Measurements from ENCODE around the gene HSPH1. TPM values are rescaled to one million over a fixed set of nuclear protein-coding genes. Genes with fewer than 3 reads are reported as not detected.

The HSPH1 gene
- total and polyA plus RNA-seq, 2 of the 8 experiments (the other 6 are each of a cell fraction or from before 2014, with no cell fraction given): 14.2 to 145 TPM

DNA sequence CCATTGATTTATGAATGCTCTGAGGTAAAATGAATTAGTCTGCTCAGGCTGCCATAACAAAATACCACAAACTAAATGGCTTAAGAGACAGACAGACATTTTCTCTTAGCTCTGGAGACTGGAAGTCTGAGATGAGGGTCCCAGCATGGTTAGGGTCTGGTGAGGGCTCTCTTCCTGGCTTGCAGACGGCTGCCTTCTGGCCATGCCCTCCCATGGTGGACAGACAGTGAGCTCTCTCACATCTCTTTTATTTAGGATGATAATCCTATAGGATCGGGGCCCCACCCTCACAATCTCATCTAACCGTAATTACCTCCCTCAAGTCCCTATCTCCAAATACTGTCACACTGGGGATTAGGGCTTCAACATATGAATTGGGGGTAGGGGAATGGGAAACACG is 47.1 kb downstream of the HSPH1 start (continued):
- TF ChIP-seq, protein P1, sequence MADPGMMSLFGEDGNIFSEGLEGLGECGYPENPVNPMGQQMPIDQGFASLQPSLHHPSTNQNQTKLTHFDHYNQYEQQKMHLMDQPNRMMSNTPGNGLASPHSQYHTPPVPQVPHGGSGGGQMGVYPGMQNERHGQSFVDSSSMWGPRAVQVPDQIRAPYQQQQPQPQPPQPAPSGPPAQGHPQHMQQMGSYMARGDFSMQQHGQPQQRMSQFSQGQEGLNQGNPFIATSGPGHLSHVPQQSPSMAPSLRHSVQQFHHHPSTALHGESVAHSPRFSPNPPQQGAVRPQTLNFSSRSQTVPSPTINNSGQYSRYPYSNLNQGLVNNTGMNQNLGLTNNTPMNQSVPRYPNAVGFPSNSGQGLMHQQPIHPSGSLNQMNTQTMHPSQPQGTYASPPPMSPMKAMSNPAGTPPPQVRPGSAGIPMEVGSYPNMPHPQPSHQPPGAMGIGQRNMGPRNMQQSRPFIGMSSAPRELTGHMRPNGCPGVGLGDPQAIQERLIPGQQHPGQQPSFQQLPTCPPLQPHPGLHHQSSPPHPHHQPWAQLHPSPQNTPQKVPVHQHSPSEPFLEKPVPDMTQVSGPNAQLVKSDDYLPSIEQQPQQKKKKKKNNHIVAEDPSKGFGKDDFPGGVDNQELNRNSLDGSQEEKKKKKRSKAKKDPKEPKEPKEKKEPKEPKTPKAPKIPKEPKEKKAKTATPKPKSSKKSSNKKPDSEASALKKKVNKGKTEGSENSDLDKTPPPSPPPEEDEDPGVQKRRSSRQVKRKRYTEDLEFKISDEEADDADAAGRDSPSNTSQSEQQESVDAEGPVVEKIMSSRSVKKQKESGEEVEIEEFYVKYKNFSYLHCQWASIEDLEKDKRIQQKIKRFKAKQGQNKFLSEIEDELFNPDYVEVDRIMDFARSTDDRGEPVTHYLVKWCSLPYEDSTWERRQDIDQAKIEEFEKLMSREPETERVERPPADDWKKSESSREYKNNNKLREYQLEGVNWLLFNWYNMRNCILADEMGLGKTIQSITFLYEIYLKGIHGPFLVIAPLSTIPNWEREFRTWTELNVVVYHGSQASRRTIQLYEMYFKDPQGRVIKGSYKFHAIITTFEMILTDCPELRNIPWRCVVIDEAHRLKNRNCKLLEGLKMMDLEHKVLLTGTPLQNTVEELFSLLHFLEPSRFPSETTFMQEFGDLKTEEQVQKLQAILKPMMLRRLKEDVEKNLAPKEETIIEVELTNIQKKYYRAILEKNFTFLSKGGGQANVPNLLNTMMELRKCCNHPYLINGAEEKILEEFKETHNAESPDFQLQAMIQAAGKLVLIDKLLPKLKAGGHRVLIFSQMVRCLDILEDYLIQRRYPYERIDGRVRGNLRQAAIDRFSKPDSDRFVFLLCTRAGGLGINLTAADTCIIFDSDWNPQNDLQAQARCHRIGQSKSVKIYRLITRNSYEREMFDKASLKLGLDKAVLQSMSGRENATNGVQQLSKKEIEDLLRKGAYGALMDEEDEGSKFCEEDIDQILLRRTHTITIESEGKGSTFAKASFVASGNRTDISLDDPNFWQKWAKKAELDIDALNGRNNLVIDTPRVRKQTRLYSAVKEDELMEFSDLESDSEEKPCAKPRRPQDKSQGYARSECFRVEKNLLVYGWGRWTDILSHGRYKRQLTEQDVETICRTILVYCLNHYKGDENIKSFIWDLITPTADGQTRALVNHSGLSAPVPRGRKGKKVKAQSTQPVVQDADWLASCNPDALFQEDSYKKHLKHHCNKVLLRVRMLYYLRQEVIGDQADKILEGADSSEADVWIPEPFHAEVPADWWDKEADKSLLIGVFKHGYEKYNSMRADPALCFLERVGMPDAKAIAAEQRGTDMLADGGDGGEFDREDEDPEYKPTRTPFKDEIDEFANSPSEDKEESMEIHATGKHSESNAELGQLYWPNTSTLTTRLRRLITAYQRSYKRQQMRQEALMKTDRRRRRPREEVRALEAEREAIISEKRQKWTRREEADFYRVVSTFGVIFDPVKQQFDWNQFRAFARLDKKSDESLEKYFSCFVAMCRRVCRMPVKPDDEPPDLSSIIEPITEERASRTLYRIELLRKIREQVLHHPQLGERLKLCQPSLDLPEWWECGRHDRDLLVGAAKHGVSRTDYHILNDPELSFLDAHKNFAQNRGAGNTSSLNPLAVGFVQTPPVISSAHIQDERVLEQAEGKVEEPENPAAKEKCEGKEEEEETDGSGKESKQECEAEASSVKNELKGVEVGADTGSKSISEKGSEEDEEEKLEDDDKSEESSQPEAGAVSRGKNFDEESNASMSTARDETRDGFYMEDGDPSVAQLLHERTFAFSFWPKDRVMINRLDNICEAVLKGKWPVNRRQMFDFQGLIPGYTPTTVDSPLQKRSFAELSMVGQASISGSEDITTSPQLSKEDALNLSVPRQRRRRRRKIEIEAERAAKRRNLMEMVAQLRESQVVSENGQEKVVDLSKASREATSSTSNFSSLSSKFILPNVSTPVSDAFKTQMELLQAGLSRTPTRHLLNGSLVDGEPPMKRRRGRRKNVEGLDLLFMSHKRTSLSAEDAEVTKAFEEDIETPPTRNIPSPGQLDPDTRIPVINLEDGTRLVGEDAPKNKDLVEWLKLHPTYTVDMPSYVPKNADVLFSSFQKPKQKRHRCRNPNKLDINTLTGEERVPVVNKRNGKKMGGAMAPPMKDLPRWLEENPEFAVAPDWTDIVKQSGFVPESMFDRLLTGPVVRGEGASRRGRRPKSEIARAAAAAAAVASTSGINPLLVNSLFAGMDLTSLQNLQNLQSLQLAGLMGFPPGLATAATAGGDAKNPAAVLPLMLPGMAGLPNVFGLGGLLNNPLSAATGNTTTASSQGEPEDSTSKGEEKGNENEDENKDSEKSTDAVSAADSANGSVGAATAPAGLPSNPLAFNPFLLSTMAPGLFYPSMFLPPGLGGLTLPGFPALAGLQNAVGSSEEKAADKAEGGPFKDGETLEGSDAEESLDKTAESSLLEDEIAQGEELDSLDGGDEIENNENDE (IDR thresholded peaks at IDR 0.05; ENCODE audit: insufficient replicate concordance, low read length): no peak
- TF ChIP-seq RFX5 (IDR thresholded peaks at IDR 0.05; ENCODE audit: borderline replicate concordance, low read depth, low read length) (no peak), CHD1 (IDR thresholded peaks at IDR 0.05; ENCODE audit: low read depth, low read length) (no peak), ASH2L (IDR thresholded peaks at IDR 0.05; ENCODE audit: low read length) (no peak), GABPA (IDR thresholded peaks at IDR 0.05; ENCODE audit: borderline replicate concordance, insufficient read depth, low read length) (no peak), SIN3A (conservative IDR thresholded peaks at IDR 0.05 in 1 of 2, IDR thresholded peaks at IDR 0.05 in 1 of 2; ENCODE audit: low read depth in 1 of 2, low read length in 2 of 2) (no peak), RAD21 (IDR thresholded peaks at IDR 0.05 in 1 of 2, conservative IDR thresholded peaks at IDR 0.05 in 1 of 2; ENCODE audit: low read depth in 2 of 2, low read length in 2 of 2) (no peak), POLR2AphosphoS5 (IDR thresholded peaks at IDR 0.05; ENCODE audit: low read depth, low read length) (no peak), TBP (IDR thresholded peaks at IDR 0.05; ENCODE audit: low read depth, low read length) (no peak)

Data from H1 (cell line).